IMR-90 (cell line): ENCODE results near the gene CCDC148. TPM values are rescaled to one million over a fixed set of nuclear protein-coding genes. Genes with fewer than 3 reads are reported as not detected.

Experiments used
- ATAC-seq: fragments of 200-7000 bp; cut with Tn5 transposase; 2 replicates; pipeline ENCODE4 v1.9.1; 2020; ENCODE audit warnings: low read depth, mild to moderate bottlenecking, moderate library complexity
- BruUV-seq: library from RNA; stranded (reverse); fragments of 400-500 nt; replicated peaks from 2 replicates; lab custom pipeline; 2021; lab: Mats Ljungman, UMichigan
- CTCF ChIA-PET: fragments of 300-600 bp; formaldehyde crosslinking; extraction: SDS; loops from one replicate; lab custom pipeline; 2021; ENCODE audit warnings: antibody characterized with exemption; lab: Yijun Ruan, JAX
- POLR2A ChIA-PET: fragments of 300-600 bp; sonication (Branson Sonifier 250); formaldehyde crosslinking; loops from one replicate; lab custom pipeline; 2022; ENCODE audit warnings: antibody characterized with exemption; ENCODE audit not compliant: unreplicated experiment; lab: Charles Lee
- DNase-seq: peaks from one replicate; pipeline ENCODE4 v3.0.0; 2013
- H2AFZ ChIP-seq: replicated peaks from 2 replicates; pipeline ENCODE3; 2013; ENCODE audit warnings: low read length, mild to moderate bottlenecking; ENCODE audit not compliant: poor library complexity
- H2AK5ac ChIP-seq: 2 replicates; pipeline ENCODE4 v1.6.1; 2013; ENCODE audit warnings: low read depth, low read length, inconsistent platforms
- H2AK9ac ChIP-seq: replicated peaks from 2 replicates; pipeline ENCODE3; 2013; ENCODE audit warnings: mild to moderate bottlenecking, low read depth, low read length, moderate library complexity; ENCODE audit not compliant: poor library complexity
- H2BK120ac ChIP-seq: 2 replicates; pipeline ENCODE4 v1.6.1; 2013; ENCODE audit warnings: low read depth, low read length, inconsistent platforms
- H2BK15ac ChIP-seq: 3 replicates; pipeline ENCODE4 v1.6.1; 2013; ENCODE audit warnings: low read depth, low read length, inconsistent platforms
- H2BK20ac ChIP-seq: 2 replicates; pipeline ENCODE4 v1.6.1; 2013; ENCODE audit warnings: low read depth, mild to moderate bottlenecking, inconsistent platforms, low read length, moderate library complexity
- H2BK5ac ChIP-seq: 2 replicates; pipeline ENCODE4 v1.6.1; 2013; ENCODE audit warnings: mild to moderate bottlenecking, low read depth, low read length, inconsistent platforms; ENCODE audit not compliant: poor library complexity, severe bottlenecking
- H3K14ac ChIP-seq: replicated peaks from 2 replicates; pipeline ENCODE4 v1.6.1; 2013; ENCODE audit warnings: low read depth, low read length, inconsistent platforms
- H3K18ac ChIP-seq: 2 replicates; pipeline ENCODE4 v1.6.1; 2013; ENCODE audit warnings: low read depth, low read length, control low read depth
- H3K23ac ChIP-seq: 2 replicates; pipeline ENCODE4 v1.6.1; 2013; ENCODE audit warnings: low read depth, low read length, inconsistent platforms
- H3K27ac ChIP-seq: 2 replicates; pipeline ENCODE4 v1.5.1; 2013; ENCODE audit warnings: mild to moderate bottlenecking, control low read depth, low read length; ENCODE audit not compliant: insufficient read depth
- H3K27me3 ChIP-seq: 2 replicates; pipeline ENCODE4 v1.6.1; 2013; ENCODE audit warnings: low read length; ENCODE audit not compliant: control insufficient read depth, insufficient read depth
- H3K36me3 ChIP-seq: 2 replicates; pipeline ENCODE4 v1.6.1; 2013; ENCODE audit warnings: low read length, mixed read lengths; ENCODE audit not compliant: control insufficient read depth, insufficient read depth
- H3K4ac ChIP-seq: 2 replicates; pipeline ENCODE4 v1.6.1; 2013; ENCODE audit warnings: low read depth, low read length, inconsistent platforms
- H3K4me1 ChIP-seq: 2 replicates; pipeline ENCODE4 v1.6.1; 2013; ENCODE audit warnings: low read length, mixed read lengths; ENCODE audit not compliant: control insufficient read depth, insufficient read depth
- H3K4me2 ChIP-seq: 2 replicates; pipeline ENCODE4 v1.6.1; 2013; ENCODE audit warnings: low read depth, mild to moderate bottlenecking, control low read depth, low read length, moderate library complexity
- H3K4me3 ChIP-seq: 2 replicates; pipeline ENCODE4 v1.5.1; 2013; ENCODE audit warnings: low read depth, mild to moderate bottlenecking, control low read depth, low read length, moderate library complexity; ENCODE audit not compliant: insufficient read depth
- H3K56ac ChIP-seq: 2 replicates; pipeline ENCODE4 v1.6.1; 2013; ENCODE audit warnings: low read length, inconsistent platforms; ENCODE audit not compliant: insufficient read depth; ENCODE audit errors: extremely low read depth
- H3K79me1 ChIP-seq, 2 experiments: 2 replicates each; pipeline ENCODE4 v1.6.1; 2013; ENCODE audit warnings: low read length in 2 of 2, inconsistent platforms in 1 of 2, low read depth in 1 of 2
- H3K9ac ChIP-seq: 2 replicates; pipeline ENCODE4 v1.6.1; 2013; ENCODE audit warnings: low read depth, low read length, control low read depth
- H3K9me1 ChIP-seq: 2 replicates; pipeline ENCODE4 v1.6.1; 2013; ENCODE audit warnings: low read length, inconsistent platforms; ENCODE audit not compliant: insufficient read depth
- H3K9me3 ChIP-seq: 2 replicates; pipeline ENCODE4 v1.6.1; 2013; ENCODE audit warnings: low read length; ENCODE audit not compliant: control insufficient read depth, insufficient read depth
- H4K20me1 ChIP-seq: 2 replicates; pipeline ENCODE4 v1.6.1; 2013; ENCODE audit warnings: low read length, inconsistent platforms; ENCODE audit not compliant: insufficient read depth
- H4K5ac ChIP-seq: 2 replicates; pipeline ENCODE4 v1.6.1; 2013; ENCODE audit warnings: mild to moderate bottlenecking, low read depth, low read length, control low read depth
- H4K8ac ChIP-seq, 2 experiments: 2 replicates each; pipeline ENCODE4 v1.6.1; 2013; ENCODE audit warnings: low read depth in 2 of 2, low read length in 2 of 2, control low read depth in 1 of 2, inconsistent platforms in 1 of 2
- H4K91ac ChIP-seq: 2 replicates; pipeline ENCODE4 v1.6.1; 2013; ENCODE audit warnings: low read depth, low read length, inconsistent platforms; ENCODE audit not compliant: insufficient read depth
- BHLHE40 ChIP-seq: fragments of 150-350 bp; IDR thresholded peaks from 2 replicates; pipeline ENCODE4 v1.6.1; 2016; ENCODE audit warnings: mild to moderate bottlenecking, low read depth, low read length
- CEBPB ChIP-seq: IDR thresholded peaks from 2 replicates; pipeline ENCODE4 v1.6.1; 2012; ENCODE audit warnings: low read depth, low read length, improper control_type of control experiment
- CHD1 ChIP-seq: IDR thresholded peaks from 2 replicates; pipeline ENCODE4 v1.6.1; 2012; ENCODE audit warnings: low read depth, low read length, improper control_type of control experiment
- FOS ChIP-seq: fragments of 150-350 bp; IDR thresholded peaks from 2 replicates; pipeline ENCODE4 v1.6.1; 2016; ENCODE audit warnings: low read depth, low read length
- MAFK ChIP-seq: IDR thresholded peaks from 2 replicates; pipeline ENCODE4 v1.6.1; 2012; ENCODE audit warnings: low read depth, low read length, improper control_type of control experiment
- MAZ ChIP-seq: IDR thresholded peaks from 2 replicates; pipeline ENCODE4 v1.6.1; 2012; ENCODE audit warnings: low read depth, mild to moderate bottlenecking, low read length, improper control_type of control experiment, moderate library complexity, borderline replicate concordance
- MXI1 ChIP-seq: IDR thresholded peaks from 2 replicates; pipeline ENCODE4 v1.6.1; 2012; ENCODE audit warnings: low read depth, mild to moderate bottlenecking, low read length, moderate library complexity, borderline replicate concordance
- NFE2L2 ChIP-seq: fragments of 150-350 bp; IDR thresholded peaks from 2 replicates; pipeline ENCODE4 v1.6.1; 2016; ENCODE audit warnings: low read depth, mild to moderate bottlenecking, low read length
- POLR2A ChIP-seq: IDR thresholded peaks from 2 replicates; pipeline ENCODE4 v1.6.1; 2012; ENCODE audit warnings: mild to moderate bottlenecking, low read depth, low read length
- RAD21 ChIP-seq: IDR thresholded peaks from 2 replicates; pipeline ENCODE4 v1.6.1; 2012; ENCODE audit warnings: low read length, improper control_type of control experiment
- RCOR1 ChIP-seq: IDR thresholded peaks from 2 replicates; pipeline ENCODE4 v1.6.1; 2012; ENCODE audit warnings: mild to moderate bottlenecking, low read length, improper control_type of control experiment; ENCODE audit not compliant: insufficient replicate concordance
- RFX5 ChIP-seq: IDR thresholded peaks from 2 replicates; pipeline ENCODE4 v1.8.0; 2012; ENCODE audit warnings: low read depth, mild to moderate bottlenecking, low read length, moderate library complexity
- SMC3 ChIP-seq: fragments of 150-350 bp; IDR thresholded peaks from 2 replicates; pipeline ENCODE4 v1.6.1; 2016; ENCODE audit warnings: low read depth, mild to moderate bottlenecking, antibody characterized with exemption, low read length, moderate library complexity
- WGBS, 2 experiments: methylation state at CpG; one replicate each; pipeline versions ENCODE4 v1.1.5 to v1.1.7; 2013; ENCODE audit warnings: missing lambda C conversion rate in 2 of 2; ENCODE audit not compliant: insufficient read length in 1 of 2; ENCODE audit errors: extremely low coverage in 2 of 2; 5-methylcytosine and 5-hydroxymethylcytosine counted together
- dilution Hi-C: fragments of 300-500 bp; cut with HindIII; formaldehyde crosslinking; loops from one replicate; pipeline ENCODE4 v1.14.3; 2018; ENCODE audit warnings: low sequenced_read_pairs; ENCODE audit not compliant: unreplicated experiment
- in situ Hi-C: fragments of 300-500 bp; cut with MboI; formaldehyde crosslinking; loops from 3 replicates; pipeline ENCODE4 v1.14.3; 2019; ENCODE audit warnings: low sequenced_read_pairs, inconsistent platforms, mixed read lengths
- intact Hi-C: fragments of 100-400 bp; cut with micrococcal nuclease; formaldehyde crosslinking; loops from 2 replicates; pipeline ENCODE4 v1.10.0; 2022
- polyA plus RNA-seq, 3 experiments: library from polyadenylated mRNA; depleted of rRNA; stranded (reverse); fragments of >200 nt; gene quantifications; 2 replicates each; pipeline ENCODE4 v1.2.3, GENCODE V29; 2012; ENCODE audit warnings: low replicate concordance in 1 of 3
- total RNA-seq: library from RNA; depleted of rRNA; stranded (reverse); fragments of >200 nt; gene quantifications from 2 replicates; pipeline ENCODE4 v1.2.3, GENCODE V29; 2012
- TF ChIP-seq, protein P1 (sequence below): fragments of 150-350 bp; IDR thresholded peaks from 2 replicates; pipeline ENCODE4 v1.6.1; 2016; ENCODE audit warnings: low read depth, mild to moderate bottlenecking, low read length, moderate library complexity, borderline replicate concordance
- TF ChIP-seq, protein P2 (sequence below): fragments of 150-350 bp; IDR thresholded peaks from 2 replicates; pipeline ENCODE4 v1.6.1; 2017; ENCODE audit warnings: mild to moderate bottlenecking, antibody characterized with exemption, low read length, low read depth
- TF ChIP-seq, protein P3 (sequence below): conservative IDR thresholded peaks from 2 replicates; pipeline ENCODE4 v1.5.1; 2012; ENCODE audit warnings: mild to moderate bottlenecking, low read depth, low read length, improper control_type of control experiment

Gene CCDC148
- total and polyA plus RNA-seq, 2 of the 4 experiments (the other 2 are of a cell fraction), result 0.18 to 0.31 TPM

DNA sequence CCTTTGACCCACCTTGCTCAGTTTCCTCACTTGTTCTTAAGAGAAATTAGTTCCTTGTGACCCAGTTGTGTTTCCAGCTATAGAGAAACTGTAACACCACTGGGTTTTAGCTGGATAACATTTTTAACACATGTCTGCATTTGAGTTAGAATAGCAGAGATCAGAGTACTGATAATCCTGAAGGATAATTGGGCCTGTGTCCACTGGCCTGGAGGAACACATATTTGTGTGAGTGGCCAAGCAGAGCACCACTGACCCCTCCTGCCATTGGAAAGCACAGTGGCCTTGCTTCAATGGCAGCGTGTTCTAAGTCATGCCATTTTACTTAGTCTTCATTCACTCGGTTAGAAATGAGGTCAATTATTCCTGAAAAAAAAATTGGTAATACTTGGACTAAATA is 42.8 kb upstream of the CCDC148 start:
- Histone ChIP-seq H3K18ac (no peak overlapping the region), H3K27ac (no peak overlapping the region), H2AFZ (no peak overlapping the region), H2BK5ac (no peak overlapping the region), H3K14ac (no peak overlapping the region), H4K8ac (no peak overlapping the region), H3K4me1 (peaks cover 21% of the 10 kb centered on the region), H3K9me1 (peaks cover 7% of the 10 kb centered on the region; the same call in 1 of the 2 replicates), H4K91ac (no peak overlapping the region), H3K4me3 (no peak overlapping the region), H3K56ac (no peak overlapping the region), H3K9me3 (no peaks in the 10 kb centered on the region), H3K4ac (no peak overlapping the region), H3K4me2 (no peak overlapping the region), H4K5ac (no peak overlapping the region), H2AK5ac (no peak overlapping the region), H3K79me1 (peaks cover 41 to 52% of the 10 kb centered on the region in 2 experiments), H3K9ac (no peak overlapping the region), H4K20me1 (0 out of 2 replicates have a peak, but pooled peaks cover 4% of the 10 kb centered on the region), H2BK20ac (peak overlapping the region; percentile 31; the same call in 1 of the 2 replicates), H3K27me3 (no peaks in the 10 kb centered on the region), H2BK15ac (no peak overlapping the region), H2BK120ac (no peak overlapping the region), H3K36me3 (no peaks in the 10 kb centered on the region), H2AK9ac (no peak overlapping the region), H3K23ac (no peak overlapping the region)
- ATAC-seq (no peak), DNase-seq (no peak)
- WGBS, 2 experiments, result no CpG with 5 or more reads among the region's 2 CpGs
- intact Hi-C loops (loop anchor here (2.0 to 5.0 kb wide), 2 partner anchors 38 to 43 kb away; partner anchors contain the start of genes CCDC148 and PKP4), dilution Hi-C loops (no loop called here), in situ Hi-C loops (no loop called here)
- BruUV-seq, result no TSS peak
- ChIA-PET POLR2A (no interaction called here), CTCF (interaction anchor here (1.1 kb wide), 1 partner anchor 9 kb away, joined by 3 read pairs; no protein-coding TSS in a partner anchor)
- no peak for TF ChIP-seq RAD21
- TF ChIP-seq, protein P1, sequence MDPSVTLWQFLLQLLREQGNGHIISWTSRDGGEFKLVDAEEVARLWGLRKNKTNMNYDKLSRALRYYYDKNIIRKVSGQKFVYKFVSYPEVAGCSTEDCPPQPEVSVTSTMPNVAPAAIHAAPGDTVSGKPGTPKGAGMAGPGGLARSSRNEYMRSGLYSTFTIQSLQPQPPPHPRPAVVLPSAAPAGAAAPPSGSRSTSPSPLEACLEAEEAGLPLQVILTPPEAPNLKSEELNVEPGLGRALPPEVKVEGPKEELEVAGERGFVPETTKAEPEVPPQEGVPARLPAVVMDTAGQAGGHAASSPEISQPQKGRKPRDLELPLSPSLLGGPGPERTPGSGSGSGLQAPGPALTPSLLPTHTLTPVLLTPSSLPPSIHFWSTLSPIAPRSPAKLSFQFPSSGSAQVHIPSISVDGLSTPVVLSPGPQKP, result no peak
- TF ChIP-seq RCOR1, result no peak
- TF ChIP-seq RFX5, result no peak
- TF ChIP-seq BHLHE40, result no peak
- no peak for TF ChIP-seq POLR2A
- no peak for TF ChIP-seq MXI1
- TF ChIP-seq, protein P2, sequence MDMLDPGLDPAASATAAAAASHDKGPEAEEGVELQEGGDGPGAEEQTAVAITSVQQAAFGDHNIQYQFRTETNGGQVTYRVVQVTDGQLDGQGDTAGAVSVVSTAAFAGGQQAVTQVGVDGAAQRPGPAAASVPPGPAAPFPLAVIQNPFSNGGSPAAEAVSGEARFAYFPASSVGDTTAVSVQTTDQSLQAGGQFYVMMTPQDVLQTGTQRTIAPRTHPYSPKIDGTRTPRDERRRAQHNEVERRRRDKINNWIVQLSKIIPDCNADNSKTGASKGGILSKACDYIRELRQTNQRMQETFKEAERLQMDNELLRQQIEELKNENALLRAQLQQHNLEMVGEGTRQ, result no peak
- TF ChIP-seq SMC3, result no peak
- no peak for TF ChIP-seq CEBPB
- no peak for TF ChIP-seq NFE2L2
- TF ChIP-seq, protein P3, sequence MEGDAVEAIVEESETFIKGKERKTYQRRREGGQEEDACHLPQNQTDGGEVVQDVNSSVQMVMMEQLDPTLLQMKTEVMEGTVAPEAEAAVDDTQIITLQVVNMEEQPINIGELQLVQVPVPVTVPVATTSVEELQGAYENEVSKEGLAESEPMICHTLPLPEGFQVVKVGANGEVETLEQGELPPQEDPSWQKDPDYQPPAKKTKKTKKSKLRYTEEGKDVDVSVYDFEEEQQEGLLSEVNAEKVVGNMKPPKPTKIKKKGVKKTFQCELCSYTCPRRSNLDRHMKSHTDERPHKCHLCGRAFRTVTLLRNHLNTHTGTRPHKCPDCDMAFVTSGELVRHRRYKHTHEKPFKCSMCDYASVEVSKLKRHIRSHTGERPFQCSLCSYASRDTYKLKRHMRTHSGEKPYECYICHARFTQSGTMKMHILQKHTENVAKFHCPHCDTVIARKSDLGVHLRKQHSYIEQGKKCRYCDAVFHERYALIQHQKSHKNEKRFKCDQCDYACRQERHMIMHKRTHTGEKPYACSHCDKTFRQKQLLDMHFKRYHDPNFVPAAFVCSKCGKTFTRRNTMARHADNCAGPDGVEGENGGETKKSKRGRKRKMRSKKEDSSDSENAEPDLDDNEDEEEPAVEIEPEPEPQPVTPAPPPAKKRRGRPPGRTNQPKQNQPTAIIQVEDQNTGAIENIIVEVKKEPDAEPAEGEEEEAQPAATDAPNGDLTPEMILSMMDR, result no peak
- no peak for TF ChIP-seq FOS
- TF ChIP-seq MAZ, result no peak
- no peak for TF ChIP-seq MAFK
- no peak for TF ChIP-seq CHD1
